Limb (tissue), 2 donors: ENCODE measurements around the gene MTHFD2.
"Not testable (repeated sequence)": the region's sequence is repeated elsewhere in the genome, so short reads cannot be mapped to it uniquely, and the experiment has no call there.

ENCODE experiments used
- DNase-seq, 2 donors: peaks; one replicate each; pipeline ENCODE4 v3.0.0-alpha.2; 2016; ENCODE audit errors: extremely low spot score in 2 of 2

Gene MTHFD2

GRCh38 chr2:74228772-74229171 lies 30.4 kb downstream of the MTHFD2 start:
- no peak for DNase-seq

- DNase-seq = not testable (repeated sequence)
Measured at GRCh38 chr2:74229865-74230264, 31.4 kb downstream of the MTHFD2 start.

GRCh38 chr2:74232426-74232825 lies 34.0 kb downstream of the MTHFD2 start:
- no peak for DNase-seq

- no peak for DNase-seq
Measured at GRCh38 chr2:74233648-74234047, 35.2 kb downstream of the MTHFD2 start.

GRCh38 chr2:74235041-74235440 lies 36.6 kb downstream of the MTHFD2 start:
- DNase-seq = no peak

- DNase-seq = no peak
Measured at GRCh38 chr2:74238879-74239278, 40.5 kb downstream of the MTHFD2 start.

- no peak for DNase-seq
Measured at GRCh38 chr2:74239346-74239745, 40.9 kb downstream of the MTHFD2 start.

GRCh38 chr2:74242354-74243071 lies 44.1 kb downstream of the MTHFD2 start:
- no peak for DNase-seq

GRCh38 chr2:74244286-74244685 lies 45.9 kb downstream of the MTHFD2 start:
- no peak for DNase-seq

- no peak for DNase-seq
Measured at GRCh38 chr2:74246496-74247195, 48.2 kb downstream of the MTHFD2 start.

- DNase-seq = no peak
Measured at GRCh38 chr2:74249406-74250122, 51.1 kb downstream of the MTHFD2 start.

GRCh38 chr2:74250189-74250631 lies 51.8 kb downstream of the MTHFD2 start:
- peak; percentile 30 to 68 for DNase-seq

- DNase-seq = no peak
Measured at GRCh38 chr2:74252036-74252435, 53.6 kb downstream of the MTHFD2 start.

- no peak for DNase-seq
Measured at GRCh38 chr2:74252862-74253261, 54.4 kb downstream of the MTHFD2 start.

GRCh38 chr2:74253306-74253970 lies 55.0 kb downstream of the MTHFD2 start:
- DNase-seq = no peak

- DNase-seq = no peak
Measured at GRCh38 chr2:74253971-74254310, 55.5 kb downstream of the MTHFD2 start.

- no peak for DNase-seq
Measured at GRCh38 chr2:74255660-74256213, 57.3 kb downstream of the MTHFD2 start.

GRCh38 chr2:74259191-74259590 lies 60.8 kb downstream of the MTHFD2 start:
- no peak for DNase-seq

GRCh38 chr2:74259733-74260132 lies 61.3 kb downstream of the MTHFD2 start:
- no peak for DNase-seq

GRCh38 chr2:74260495-74260894 lies 62.1 kb downstream of the MTHFD2 start:
- DNase-seq = no peak

GRCh38 chr2:74261204-74261864 lies 62.9 kb downstream of the MTHFD2 start:
- peak in 1 of 2 donors; percentile 50 for DNase-seq
